Transverse colon (tissue), 4 donors: Measurements from ENCODE around the gene SNX8.

Source experiments
- POLR2A ChIP-seq: fragments of 450-650 bp; IDR thresholded peaks from one replicate; pipeline ENCODE4 v1.6.1; 2016; ENCODE audit warnings: antibody characterized with exemption, mild to moderate bottlenecking, moderate library complexity
- POLR2AphosphoS5 ChIP-seq, 3 donors: sonication (generic); formaldehyde crosslinking; IDR thresholded peaks; one replicate each; pipeline ENCODE4 v1.6.1; 2016; ENCODE audit warnings: antibody characterized with exemption in 3 of 3
- TF ChIP-seq, protein P1 (sequence below), 5 experiments: fragments of 200-600 bp in 3 of 5; fragments of 450-650 bp in 2 of 5; sonication (generic) in 3 of 5; IDR thresholded peaks; 1 replicate in 2 of 5; 2 replicates in 3 of 5; pipeline ENCODE4 v1.5.1; 2016 to 2017; ENCODE audit warnings: antibody characterized with exemption in 5 of 5, inconsistent platforms in 3 of 5, mild to moderate bottlenecking in 2 of 5, moderate library complexity in 1 of 5

- TF ChIP-seq, protein P1, sequence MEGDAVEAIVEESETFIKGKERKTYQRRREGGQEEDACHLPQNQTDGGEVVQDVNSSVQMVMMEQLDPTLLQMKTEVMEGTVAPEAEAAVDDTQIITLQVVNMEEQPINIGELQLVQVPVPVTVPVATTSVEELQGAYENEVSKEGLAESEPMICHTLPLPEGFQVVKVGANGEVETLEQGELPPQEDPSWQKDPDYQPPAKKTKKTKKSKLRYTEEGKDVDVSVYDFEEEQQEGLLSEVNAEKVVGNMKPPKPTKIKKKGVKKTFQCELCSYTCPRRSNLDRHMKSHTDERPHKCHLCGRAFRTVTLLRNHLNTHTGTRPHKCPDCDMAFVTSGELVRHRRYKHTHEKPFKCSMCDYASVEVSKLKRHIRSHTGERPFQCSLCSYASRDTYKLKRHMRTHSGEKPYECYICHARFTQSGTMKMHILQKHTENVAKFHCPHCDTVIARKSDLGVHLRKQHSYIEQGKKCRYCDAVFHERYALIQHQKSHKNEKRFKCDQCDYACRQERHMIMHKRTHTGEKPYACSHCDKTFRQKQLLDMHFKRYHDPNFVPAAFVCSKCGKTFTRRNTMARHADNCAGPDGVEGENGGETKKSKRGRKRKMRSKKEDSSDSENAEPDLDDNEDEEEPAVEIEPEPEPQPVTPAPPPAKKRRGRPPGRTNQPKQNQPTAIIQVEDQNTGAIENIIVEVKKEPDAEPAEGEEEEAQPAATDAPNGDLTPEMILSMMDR (IDR thresholded peaks at IDR 0.05) = no peak
- TF ChIP-seq POLR2A = no peak
- TF ChIP-seq POLR2AphosphoS5 (IDR thresholded peaks at IDR 0.05) = no peak
Observed at GRCh38 chr7:2325162-2325561, 10.9 kb upstream of the SNX8 start.
